ENCODE results near the gene UBE2A. TPM values are rescaled to one million over a fixed set of nuclear protein-coding genes. Genes with fewer than 3 reads are reported as not detected.

UBE2A gene
- total RNA-seq, 1 donor from 2014 or later: 60.6 TPM

- DNase-seq (ENCODE audit: low spot score): no peak
- intact Hi-C loops (cut with micrococcal nuclease): no loop called here
- no peaks in the 10 kb centered on the region for H3K9me3 Mint-ChIP-seq
- peaks cover 43% of the 10 kb centered on the region for H3K36me3 Mint-ChIP-seq (ENCODE audit: low read depth)
- no peak overlapping the region for H3K4me3 Mint-ChIP-seq (ENCODE audit: low read depth)
- H3K27ac Mint-ChIP-seq: no peak overlapping the region
- no peaks in the 10 kb centered on the region for H3K27me3 Mint-ChIP-seq (ENCODE audit: low read depth)
- no peaks in the 10 kb centered on the region for H3K4me1 Mint-ChIP-seq (ENCODE audit: low read depth)
Observed at GRCh38 chrX:119622356-119623232, 48.2 kb downstream of the UBE2A start.

DNA sequence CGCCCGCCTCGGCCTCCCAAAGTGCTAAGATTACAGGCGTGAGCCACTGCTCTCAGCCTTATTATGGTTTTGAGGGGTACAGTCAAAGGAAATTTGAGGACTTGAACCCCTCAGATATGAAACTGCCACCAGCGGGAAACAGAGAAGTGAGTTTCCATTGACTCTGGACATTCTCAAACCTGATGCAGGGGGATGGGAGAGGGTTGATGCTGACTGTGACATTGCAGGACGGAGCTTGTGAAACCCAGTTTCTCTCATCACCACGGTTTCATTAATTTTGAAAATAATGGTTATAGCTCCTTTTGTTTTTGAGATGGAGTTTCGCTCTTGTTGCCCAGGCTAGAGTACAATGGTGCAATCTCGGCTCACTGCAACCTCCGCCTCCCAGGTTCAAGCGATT lies 50.1 kb downstream of the UBE2A start:
- Mint-ChIP-seq H3K36me3 (ENCODE audit: low read depth) (peaks cover 40% of the 10 kb centered on the region), H3K27me3 (ENCODE audit: low read depth) (no peaks in the 10 kb centered on the region), H3K4me3 (ENCODE audit: low read depth) (no peak overlapping the region), H3K4me1 (ENCODE audit: low read depth) (no peaks in the 10 kb centered on the region), H3K27ac (no peak overlapping the region), H3K9me3 (no peaks in the 10 kb centered on the region)
- intact Hi-C loops (cut with micrococcal nuclease): no loop called here
- no peak for DNase-seq (ENCODE audit: low spot score)

GRCh38 chrX:119624951-119625668 lies 50.7 kb downstream of the UBE2A start:
- H3K4me1 Mint-ChIP-seq (ENCODE audit: low read depth): no peaks in the 10 kb centered on the region
- H3K36me3 Mint-ChIP-seq (ENCODE audit: low read depth): peaks cover 37% of the 10 kb centered on the region
- intact Hi-C loops (cut with micrococcal nuclease): no loop called here
- H3K9me3 Mint-ChIP-seq: no peaks in the 10 kb centered on the region
- H3K27ac Mint-ChIP-seq: no peak overlapping the region
- no peak for DNase-seq (ENCODE audit: low spot score)
- H3K4me3 Mint-ChIP-seq (ENCODE audit: low read depth): no peak overlapping the region
- no peaks in the 10 kb centered on the region for H3K27me3 Mint-ChIP-seq (ENCODE audit: low read depth)

DNA sequence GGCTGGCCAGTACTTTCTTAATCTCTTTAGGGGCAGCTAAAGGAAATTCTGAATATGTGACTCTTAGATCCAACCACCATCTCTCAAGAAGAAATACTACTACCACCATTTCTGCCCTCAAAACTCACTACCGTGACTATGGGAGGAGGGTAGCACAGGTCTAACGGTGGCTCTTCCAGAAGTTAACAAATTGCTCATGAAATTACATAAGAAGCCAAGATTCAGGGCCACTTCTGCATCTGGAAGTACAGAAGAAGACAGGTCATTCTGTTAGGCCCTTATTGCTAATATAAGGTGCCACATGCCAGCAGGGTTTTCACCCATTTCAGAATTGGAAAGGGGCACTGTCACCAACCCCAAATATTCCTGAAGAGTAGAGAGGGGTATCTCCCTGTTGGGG lies 51.5 kb downstream of the UBE2A start:
- Mint-ChIP-seq H3K9me3 (no peaks in the 10 kb centered on the region), H3K4me3 (ENCODE audit: low read depth) (no peak overlapping the region), H3K36me3 (ENCODE audit: low read depth) (peaks cover 39% of the 10 kb centered on the region), H3K27me3 (ENCODE audit: low read depth) (no peaks in the 10 kb centered on the region), H3K27ac (no peak overlapping the region), H3K4me1 (ENCODE audit: low read depth) (no peaks in the 10 kb centered on the region)
- intact Hi-C loops (cut with micrococcal nuclease): no loop called here
- no peak for DNase-seq (ENCODE audit: low spot score)

Other genes with a start within 250 kb of the UBE2A start
- 13.4 and 13.6 TPM in 2 replicates for gene SLC25A43, start 175.2 kb upstream of the UBE2A start, total RNA-seq
- 523 and 528 TPM in 2 replicates for gene SLC25A5, start 106.1 kb upstream of the UBE2A start, total RNA-seq
- gene STEEP1, start 9.2 kb upstream of the UBE2A start, total RNA-seq: 21.9 and 22.0 TPM in 2 replicates
- gene NKRF, start 31.9 kb downstream of the UBE2A start, total RNA-seq: 25.1 and 25.9 TPM in 2 replicates
- gene SEPTIN6, start 118.6 kb downstream of the UBE2A start, total RNA-seq: 175 and 179 TPM in 2 replicates
- 0.46 and 0.59 TPM in 2 replicates for gene SOWAHD, start 184.0 kb downstream of the UBE2A start, total RNA-seq
- gene RPL39, start 217.1 kb downstream of the UBE2A start, total RNA-seq: 2,137 and 2,151 TPM in 2 replicates